Measurements from ENCODE around the gene FADS3.

GRCh38 chr11:61840371-61840770 lies 51.0 kb downstream of the FADS3 start:
- no peak for TF ChIP-seq POLR2A (IDR thresholded peaks at IDR 0.05)
- no peak for TF ChIP-seq CTCF (IDR thresholded peaks at IDR 0.05)

All from testis (tissue), 2 donors.